ENCODE results near the gene INTS7.
A peak's percentile ranks its signal among the peaks of the same experiment; 100 is the strongest.
"Not testable (repeated sequence)": the region's sequence is repeated elsewhere in the genome, so short reads cannot be mapped to it uniquely, and the experiment has no call there.

INTS7 gene

GRCh38 chr1:211920141-211920572, 115.2 kb downstream of the INTS7 start:
- DNase-seq (ENCODE audit: low read depth): peak; percentile 87
- no peak overlapping the region for H3K4me3 ChIP-seq (ENCODE audit: control insufficient read depth, low read depth, low read length)
- TF ChIP-seq CTCF (conservative IDR thresholded peaks at IDR 0.05; ENCODE audit: control insufficient read depth, insufficient read depth, low read depth, low read length): no peak

GRCh38 chr1:211918843-211919414, 116.4 kb downstream of the INTS7 start:
- DNase-seq (ENCODE audit: low read depth): no peak
- no peak overlapping the region for H3K4me3 ChIP-seq (ENCODE audit: control insufficient read depth, low read depth, low read length)
- TF ChIP-seq CTCF (conservative IDR thresholded peaks at IDR 0.05; ENCODE audit: control insufficient read depth, insufficient read depth, low read depth, low read length): no peak

GRCh38 chr1:211916458-211916857, 118.9 kb downstream of the INTS7 start:
- not testable (repeated sequence) for DNase-seq (ENCODE audit: low read depth); H3K4me3 ChIP-seq (ENCODE audit: control insufficient read depth, low read depth, low read length)

- TF ChIP-seq CTCF (conservative IDR thresholded peaks at IDR 0.05; ENCODE audit: control insufficient read depth, insufficient read depth, low read depth, low read length): no peak
- H3K4me3 ChIP-seq (ENCODE audit: control insufficient read depth, low read depth, low read length): no peak overlapping the region
- DNase-seq (ENCODE audit: low read depth): no peak
These were observed 119.4 kb downstream of the INTS7 start for GRCh38 chr1:211915924-211916323.

- no peak for DNase-seq (ENCODE audit: low read depth)
- no peak overlapping the region for H3K4me3 ChIP-seq (ENCODE audit: control insufficient read depth, low read depth, low read length)
- no peak for TF ChIP-seq CTCF (conservative IDR thresholded peaks at IDR 0.05; ENCODE audit: control insufficient read depth, insufficient read depth, low read depth, low read length)
These were observed 122.4 kb downstream of the INTS7 start for GRCh38 chr1:211912844-211913432.

GRCh38 chr1:211912038-211912437, 123.3 kb downstream of the INTS7 start:
- no peak for DNase-seq (ENCODE audit: low read depth)

More at GRCh38 chr1:211912038-211912437, 123.3 kb downstream of the INTS7 start:
- H3K4me3 ChIP-seq (ENCODE audit: control insufficient read depth, low read depth, low read length): no peak overlapping the region
- TF ChIP-seq CTCF (conservative IDR thresholded peaks at IDR 0.05; ENCODE audit: control insufficient read depth, insufficient read depth, low read depth, low read length): no peak

All from fibroblast of mammary gland (primary cell).